ENCODE data around the gene BHMT2. TPM values are rescaled to one million over a fixed set of nuclear protein-coding genes. Genes with fewer than 3 reads are reported as not detected.

The BHMT2 gene
- total RNA-seq, 2 donors from 2014 or later = not detected

DNA sequence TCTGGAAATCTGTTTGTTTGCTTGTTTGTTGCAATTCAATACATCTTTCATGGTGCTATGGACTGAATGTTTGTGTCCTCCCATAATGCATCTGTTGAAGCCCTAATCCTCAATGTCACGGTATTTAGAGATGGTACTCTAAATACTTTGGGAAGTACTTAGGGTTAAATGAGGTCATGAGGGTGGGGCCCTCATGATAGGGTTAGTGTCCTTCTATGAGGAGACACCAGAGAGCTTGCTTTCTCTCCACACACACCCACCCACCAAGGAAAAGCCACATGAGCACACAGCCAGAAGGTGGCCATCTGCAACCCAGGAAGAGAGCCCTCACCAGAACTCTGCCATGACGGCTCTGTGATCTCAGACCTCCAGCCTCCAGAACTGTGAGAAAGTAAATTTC is 32.8 kb upstream of the BHMT2 start:
- Mint-ChIP-seq H3K27ac (no peak overlapping the region), H3K27me3 (peaks cover 0 to 3% of the 10 kb centered on the region in 2 donors), H3K4me1 (ENCODE audit: low read depth in 2 of 2) (no peaks in the 10 kb centered on the region), H3K36me3 (no peaks in the 10 kb centered on the region), H3K4me3 (no peak overlapping the region), H3K9me3 (no peaks in the 10 kb centered on the region)
- DNase-seq (ENCODE audit: low spot score) (no peak), ATAC-seq (no peak)

DNA sequence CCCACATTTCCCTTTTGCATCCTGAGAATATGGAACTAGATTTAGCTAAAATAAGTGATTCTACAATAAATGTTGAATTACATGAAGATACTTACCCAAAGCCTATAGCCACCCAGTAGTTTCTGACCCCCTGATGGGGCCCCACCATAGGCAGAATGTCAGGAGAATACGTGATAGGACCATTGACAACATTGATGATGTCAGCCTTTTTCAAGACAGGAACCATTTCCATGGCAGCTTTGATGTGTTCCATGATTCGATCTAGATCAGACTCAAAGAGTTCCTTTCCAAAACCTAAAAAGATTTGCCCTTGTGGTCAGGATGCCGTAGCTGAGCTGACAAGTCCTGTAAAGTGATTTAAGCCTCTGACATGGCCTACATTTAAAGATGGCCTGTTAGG is 27.4 kb upstream of the BHMT2 start:
- no peak overlapping the region for H3K4me3 Mint-ChIP-seq
- H3K36me3 Mint-ChIP-seq = no peaks in the 10 kb centered on the region
- DNase-seq (ENCODE audit: low spot score) = no peak
- no peaks in the 10 kb centered on the region for H3K4me1 Mint-ChIP-seq (ENCODE audit: low read depth in 2 of 2)
- no peak overlapping the region for H3K27ac Mint-ChIP-seq
- ATAC-seq = no peak
- peaks cover 0 to 9% of the 10 kb centered on the region in 2 donors for H3K27me3 Mint-ChIP-seq
- H3K9me3 Mint-ChIP-seq = no peaks in the 10 kb centered on the region

DNA sequence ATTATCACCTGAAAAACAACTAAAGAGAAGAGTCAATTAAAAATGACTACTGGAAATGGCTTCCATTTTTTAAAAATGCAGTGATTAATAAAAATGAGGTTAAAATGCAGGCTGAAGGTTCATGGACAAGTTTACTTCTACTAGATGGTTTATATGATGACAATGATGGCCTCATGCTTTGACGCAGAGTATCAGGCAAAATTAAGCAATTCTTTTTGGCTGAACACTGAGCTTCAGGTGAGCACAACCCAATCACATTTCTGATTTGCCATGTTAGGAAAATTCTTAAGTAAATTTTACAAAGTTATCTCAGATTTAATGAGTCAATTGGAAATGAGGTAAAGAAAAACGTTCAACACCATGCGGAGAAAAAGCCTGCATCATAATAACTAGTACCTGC is 22.4 kb upstream of the BHMT2 start:
- Mint-ChIP-seq H3K4me3 (no peak overlapping the region), H3K27ac (no peak overlapping the region), H3K9me3 (no peaks in the 10 kb centered on the region), H3K4me1 (ENCODE audit: low read depth in 2 of 2) (no peaks in the 10 kb centered on the region), H3K36me3 (no peaks in the 10 kb centered on the region), H3K27me3 (peaks cover 19 to 21% of the 10 kb centered on the region in 2 donors)
- ATAC-seq (no peak), DNase-seq (ENCODE audit: low spot score) (no peak)

DNA sequence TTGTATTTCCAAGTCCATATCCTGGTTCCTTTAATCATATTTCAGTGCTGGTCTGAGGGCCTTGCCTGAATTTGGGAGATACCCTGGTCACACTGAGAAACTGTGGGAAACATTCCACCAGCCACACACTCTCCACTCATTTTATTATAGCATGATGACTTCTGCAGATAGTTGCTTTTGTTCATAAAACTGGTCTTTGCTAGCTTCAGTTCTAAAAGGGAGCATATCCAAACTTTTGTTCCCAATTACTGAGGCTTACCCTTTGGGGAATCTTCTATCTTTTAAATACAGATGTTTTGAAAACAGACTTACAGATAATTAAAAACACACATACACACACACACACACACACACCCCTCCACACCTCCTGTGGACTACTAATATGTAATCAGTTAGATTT is 21.1 kb upstream of the BHMT2 start:
- DNase-seq (ENCODE audit: low spot score) (no peak), ATAC-seq (no peak)
- no peaks in the 10 kb centered on the region for H3K36me3 Mint-ChIP-seq
- H3K27ac Mint-ChIP-seq = no peak overlapping the region
- H3K27me3 Mint-ChIP-seq = peaks cover 19 to 21% of the 10 kb centered on the region in 2 donors
- H3K4me3 Mint-ChIP-seq = no peak overlapping the region
- H3K9me3 Mint-ChIP-seq = no peaks in the 10 kb centered on the region
- no peaks in the 10 kb centered on the region for H3K4me1 Mint-ChIP-seq (ENCODE audit: low read depth in 2 of 2)

DNA sequence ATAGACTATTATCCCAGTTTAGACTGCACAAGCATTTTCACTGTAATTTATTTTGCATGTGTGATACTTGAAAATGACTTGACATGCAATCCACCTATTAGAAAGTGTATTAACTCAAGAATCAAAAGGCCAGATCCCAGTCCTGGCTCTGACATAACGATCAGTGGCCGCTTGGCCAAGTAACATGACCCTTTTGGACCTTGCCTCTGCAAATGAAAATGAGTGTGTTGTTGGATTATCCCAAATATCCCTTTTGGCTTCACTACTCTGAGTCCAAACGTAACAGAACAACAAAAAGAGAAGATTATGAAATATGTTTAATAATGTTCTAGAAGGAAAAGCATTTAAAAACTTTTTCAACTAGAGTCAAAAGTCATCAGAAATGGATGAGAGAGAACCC is 19.1 kb upstream of the BHMT2 start:
- Mint-ChIP-seq H3K27me3 (peaks cover 26 to 30% of the 10 kb centered on the region in 2 donors), H3K4me1 (ENCODE audit: low read depth in 2 of 2) (no peaks in the 10 kb centered on the region), H3K36me3 (no peaks in the 10 kb centered on the region), H3K4me3 (no peak overlapping the region), H3K27ac (no peak overlapping the region), H3K9me3 (no peaks in the 10 kb centered on the region)
- DNase-seq (ENCODE audit: low spot score) (no peak), ATAC-seq (no peak)

DNA sequence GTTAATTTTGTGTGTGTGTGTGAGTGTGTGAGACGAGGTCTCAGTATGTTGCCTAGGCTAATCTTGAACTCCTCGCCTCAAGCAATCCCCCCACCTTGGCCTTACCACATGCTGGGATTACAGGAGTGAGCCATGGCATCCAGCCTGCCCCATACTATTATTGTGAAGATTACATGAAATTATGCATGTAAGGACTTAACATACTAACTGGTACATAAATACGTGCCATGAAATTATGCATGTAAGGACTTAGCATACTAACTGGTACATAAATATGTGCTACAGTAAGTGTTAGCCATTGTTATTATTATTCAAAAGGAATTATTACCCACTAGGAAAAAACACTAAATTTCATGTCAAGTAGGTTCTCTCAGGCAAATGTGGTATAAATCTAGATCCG is 16.2 kb upstream of the BHMT2 start:
- no peak overlapping the region for H3K27ac Mint-ChIP-seq
- H3K4me3 Mint-ChIP-seq = no peak overlapping the region
- no peaks in the 10 kb centered on the region for H3K4me1 Mint-ChIP-seq (ENCODE audit: low read depth in 2 of 2)
- no peaks in the 10 kb centered on the region for H3K36me3 Mint-ChIP-seq
- no peaks in the 10 kb centered on the region for H3K9me3 Mint-ChIP-seq
- H3K27me3 Mint-ChIP-seq = peaks cover 19 to 41% of the 10 kb centered on the region in 2 donors
- ATAC-seq (no peak), DNase-seq (ENCODE audit: low spot score) (no peak)

DNA sequence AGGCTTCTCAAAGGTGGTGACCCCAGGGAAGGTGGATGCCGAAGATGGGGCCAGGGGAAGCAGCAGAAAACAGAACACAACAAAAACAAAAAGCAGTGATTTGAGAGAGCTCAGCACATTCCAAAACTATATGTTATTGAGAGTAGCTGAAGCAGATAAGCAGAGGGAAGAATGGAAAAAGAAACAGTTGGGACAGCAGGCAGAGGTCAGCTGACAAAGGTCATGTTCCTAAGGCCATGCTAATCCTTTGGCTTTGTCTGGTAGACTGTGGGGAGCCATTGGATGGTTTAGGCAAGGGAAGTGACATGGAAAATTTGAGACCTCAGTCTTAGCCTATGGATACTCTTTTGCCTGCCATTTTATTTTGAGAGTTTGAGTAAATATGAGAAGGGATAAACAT is 14.6 kb upstream of the BHMT2 start:
- peaks cover 15 to 39% of the 10 kb centered on the region in 2 donors for H3K27me3 Mint-ChIP-seq
- no peak overlapping the region for H3K4me3 Mint-ChIP-seq
- no peaks in the 10 kb centered on the region for H3K9me3 Mint-ChIP-seq
- no peak for DNase-seq (ENCODE audit: low spot score)
- no peak overlapping the region for H3K27ac Mint-ChIP-seq
- H3K36me3 Mint-ChIP-seq = no peaks in the 10 kb centered on the region
- peak in 1 of 2 donors; percentile 50 for ATAC-seq
- H3K4me1 Mint-ChIP-seq (ENCODE audit: low read depth in 2 of 2) = no peaks in the 10 kb centered on the region

DNA sequence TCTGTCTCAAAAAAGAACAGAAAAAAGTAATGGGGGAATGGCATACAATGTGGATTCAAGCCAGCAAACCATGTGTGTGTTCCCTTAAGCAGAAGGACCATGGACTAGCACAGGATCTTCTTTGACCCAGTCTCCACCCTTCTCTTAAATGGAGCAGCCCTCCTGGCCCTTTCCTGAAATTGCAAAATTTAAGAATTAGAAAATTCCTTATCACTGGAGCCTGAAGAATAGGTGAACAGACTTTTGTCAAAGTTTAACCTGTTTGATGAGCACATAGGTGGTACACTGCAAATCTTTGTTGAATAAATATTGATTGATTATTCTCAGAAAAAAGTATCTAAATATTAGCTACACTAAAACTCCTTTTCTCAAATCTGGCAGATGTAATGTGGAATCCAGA is 12.7 kb upstream of the BHMT2 start:
- Mint-ChIP-seq H3K36me3 (no peaks in the 10 kb centered on the region), H3K27me3 (peaks cover 17 to 37% of the 10 kb centered on the region in 2 donors), H3K27ac (no peak overlapping the region), H3K4me1 (ENCODE audit: low read depth in 2 of 2) (no peaks in the 10 kb centered on the region), H3K9me3 (no peaks in the 10 kb centered on the region), H3K4me3 (no peak overlapping the region)
- ATAC-seq (no peak), DNase-seq (ENCODE audit: low spot score) (no peak)

DNA sequence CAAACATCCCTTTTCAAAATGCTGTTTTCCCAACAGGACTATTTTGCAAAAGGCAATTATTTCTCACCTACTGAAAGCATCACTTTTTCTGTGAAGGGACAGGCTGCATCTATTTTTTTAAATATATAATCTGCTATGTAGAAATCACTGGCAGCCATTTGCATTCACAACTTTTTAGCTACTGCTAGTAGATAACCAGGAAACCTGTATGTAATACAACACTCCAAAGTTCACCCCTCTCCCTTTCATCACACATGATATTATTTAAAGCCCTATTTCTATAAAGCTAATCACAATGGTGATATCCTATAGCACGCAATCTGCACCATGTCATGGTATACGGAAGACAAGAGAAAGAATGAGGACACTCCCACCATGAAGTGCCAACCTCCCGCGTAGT is 9.9 kb upstream of the BHMT2 start:
- Mint-ChIP-seq H3K27ac (no peak overlapping the region), H3K27me3 (peaks cover 19 to 33% of the 10 kb centered on the region in 2 donors), H3K36me3 (no peaks in the 10 kb centered on the region), H3K4me3 (no peak overlapping the region), H3K4me1 (ENCODE audit: low read depth in 2 of 2) (no peaks in the 10 kb centered on the region), H3K9me3 (no peaks in the 10 kb centered on the region)
- no peak for ATAC-seq
- DNase-seq (ENCODE audit: low spot score) = no peak

DNA sequence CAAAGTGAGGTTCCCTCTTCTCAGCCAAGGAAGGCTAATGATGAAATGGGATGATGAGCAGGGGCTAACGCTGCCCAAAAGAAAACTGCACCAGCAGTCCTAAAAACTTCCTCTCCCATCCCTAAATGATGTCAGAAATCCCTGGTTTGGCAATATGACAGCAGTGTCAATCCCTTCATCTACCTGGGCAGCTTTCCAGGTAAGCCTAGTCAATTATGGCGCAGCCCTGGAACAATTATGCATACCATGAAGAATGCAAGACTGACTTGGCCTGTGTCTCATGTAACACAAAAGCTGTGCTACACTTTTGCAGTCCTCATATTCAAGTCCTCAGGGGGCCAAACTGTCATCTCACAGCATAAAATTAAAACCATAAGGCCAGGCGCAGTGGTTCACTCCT is 7.1 kb upstream of the BHMT2 start:
- Mint-ChIP-seq H3K9me3 (no peaks in the 10 kb centered on the region), H3K27ac (no peak overlapping the region), H3K36me3 (no peaks in the 10 kb centered on the region), H3K4me1 (ENCODE audit: low read depth in 2 of 2) (no peaks in the 10 kb centered on the region), H3K4me3 (no peak overlapping the region), H3K27me3 (peaks cover 16 to 22% of the 10 kb centered on the region in 2 donors)
- ATAC-seq (no peak), DNase-seq (ENCODE audit: low spot score) (no peak)

DNA sequence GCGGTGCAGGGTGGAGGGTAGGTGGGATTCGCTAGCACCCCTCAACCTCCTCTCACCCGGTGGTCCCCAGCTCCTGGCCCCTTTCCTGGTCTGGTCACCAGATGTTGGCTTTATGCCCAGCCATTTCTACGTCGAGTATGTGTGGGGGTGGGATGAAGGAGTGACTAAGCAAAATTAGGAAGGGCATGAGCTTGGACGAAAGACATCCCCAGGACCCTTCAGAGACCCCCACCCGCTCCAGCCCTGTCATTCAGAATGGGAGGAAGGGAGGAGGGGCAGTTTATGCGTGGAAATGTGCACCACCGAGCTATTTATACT is 742 bp downstream of the BHMT2 start:
- Mint-ChIP-seq H3K27ac (no peak overlapping the region), H3K27me3 (peaks cover 26 to 31% of the 10 kb centered on the region in 2 donors), H3K9me3 (no peaks in the 10 kb centered on the region), H3K36me3 (no peaks in the 10 kb centered on the region), H3K4me1 (ENCODE audit: low read depth in 2 of 2) (peaks cover 0 to 5% of the 10 kb centered on the region in 2 donors), H3K4me3 (no peak overlapping the region)
- DNase-seq (ENCODE audit: low spot score) (no peak), ATAC-seq (no peak)

DNA sequence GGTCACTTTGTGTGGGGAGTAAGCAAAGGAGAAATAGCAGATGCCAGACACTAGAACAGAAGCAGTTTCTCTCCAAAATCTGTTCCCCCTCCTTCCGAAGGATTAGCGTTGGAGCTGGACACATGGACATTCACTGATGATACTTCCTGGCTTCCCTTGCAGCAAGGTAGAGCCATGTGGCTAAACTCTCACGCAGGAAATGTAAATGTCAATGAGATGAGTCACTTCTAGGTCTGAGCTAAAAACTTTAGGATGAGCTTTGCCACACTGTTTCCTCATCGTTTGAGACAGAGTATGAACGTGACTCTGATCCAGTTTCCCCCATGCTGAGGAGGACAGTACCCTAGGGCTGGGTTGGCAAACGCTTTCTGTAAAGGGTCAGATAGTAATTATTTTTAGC is 5.1 kb downstream of the BHMT2 start:
- no peak for DNase-seq (ENCODE audit: low spot score)
- Mint-ChIP-seq H3K9me3 (no peaks in the 10 kb centered on the region), H3K27ac (no peak overlapping the region), H3K4me3 (no peak overlapping the region), H3K4me1 (ENCODE audit: low read depth in 2 of 2) (peaks cover 5 to 14% of the 10 kb centered on the region in 2 donors), H3K36me3 (no peaks in the 10 kb centered on the region), H3K27me3 (peaks cover 15 to 19% of the 10 kb centered on the region in 2 donors)
- ATAC-seq = no peak

DNA sequence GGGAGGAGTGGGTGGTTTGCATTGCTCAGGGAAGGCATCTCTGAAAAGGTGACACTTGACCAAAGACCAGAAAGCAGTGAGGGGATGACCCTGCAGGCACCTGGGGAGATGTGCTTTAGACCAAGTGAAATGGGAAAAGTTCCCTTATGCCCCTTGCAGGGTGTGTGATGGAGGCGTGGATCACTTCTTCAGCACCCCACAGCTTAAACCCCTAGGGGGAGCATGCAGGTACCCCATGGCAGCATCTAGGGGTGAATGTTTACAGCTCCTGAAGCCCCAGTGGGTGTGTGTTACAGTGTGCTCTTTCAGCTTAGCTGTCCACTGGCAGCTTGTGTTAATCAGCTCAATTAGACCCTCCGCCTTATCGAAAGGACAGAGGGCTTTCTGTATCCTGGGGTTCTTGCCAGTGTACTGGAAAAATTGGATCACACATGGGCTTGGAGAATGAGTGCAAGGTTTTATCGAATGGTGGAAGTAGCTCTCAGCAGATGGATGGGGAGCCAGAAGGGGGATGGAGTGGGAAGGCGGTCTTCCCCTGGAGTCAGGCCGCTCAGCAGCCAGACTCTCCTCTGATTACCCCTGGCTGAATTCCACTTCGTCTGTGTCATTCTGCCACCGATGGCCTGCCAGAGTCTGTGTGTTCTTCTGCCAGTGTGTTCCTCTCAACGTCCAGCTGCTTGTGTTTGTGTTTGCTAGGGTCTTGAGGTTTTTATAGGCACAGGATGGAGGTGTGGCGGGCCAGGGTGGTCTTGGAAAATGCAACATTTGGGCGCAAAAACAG is 6.3 kb downstream of the BHMT2 start:
- Mint-ChIP-seq H3K4me3 (no peak overlapping the region), H3K36me3 (no peaks in the 10 kb centered on the region), H3K9me3 (no peaks in the 10 kb centered on the region), H3K27me3 (peaks cover 12 to 17% of the 10 kb centered on the region in 2 donors), H3K4me1 (ENCODE audit: low read depth in 2 of 2) (peaks cover 5 to 14% of the 10 kb centered on the region in 2 donors), H3K27ac (no peak overlapping the region)
- ATAC-seq (no peak), DNase-seq (ENCODE audit: low spot score) (no peak)

DNA sequence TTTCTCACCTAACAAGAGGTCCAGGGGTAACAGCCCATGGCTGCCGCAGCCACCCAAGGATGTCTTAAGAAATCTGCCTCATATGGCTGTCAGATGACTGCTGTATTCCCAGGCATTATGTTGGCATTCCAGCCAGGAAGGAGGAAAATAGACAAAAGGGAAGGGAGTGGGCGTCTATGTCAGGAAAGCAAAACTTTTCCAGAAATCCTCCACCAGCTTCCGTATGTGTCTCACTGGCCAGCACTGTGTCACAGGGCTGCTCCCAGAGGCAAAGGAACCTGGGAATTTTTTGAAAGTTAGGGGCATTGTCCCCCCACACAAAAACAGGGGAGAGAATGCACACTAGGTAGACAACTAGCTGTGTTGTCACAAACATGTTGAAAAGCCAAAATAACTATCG is 7.3 kb downstream of the BHMT2 start:
- ATAC-seq (no peak), DNase-seq (ENCODE audit: low spot score) (no peak)
- Mint-ChIP-seq H3K27ac (no peak overlapping the region), H3K4me3 (no peak overlapping the region), H3K27me3 (peaks cover 5 to 7% of the 10 kb centered on the region in 2 donors), H3K4me1 (ENCODE audit: low read depth in 2 of 2) (peaks cover 5 to 14% of the 10 kb centered on the region in 2 donors), H3K9me3 (no peaks in the 10 kb centered on the region), H3K36me3 (no peaks in the 10 kb centered on the region)

All from natural killer cell treated with Interleukin-12 subunit alpha and Interleukin-12 subunit beta and Interleukin-15 and Interleukin-18, amount 100 ng/mL, for 72 hours (primary cell).